ENCODE results near the gene MYT1. TPM values are rescaled to one million over a fixed set of nuclear protein-coding genes. Genes with fewer than 3 reads are reported as not detected.

Gene MYT1
- total and polyA plus RNA-seq, 2 of the 13 experiments (the other 11 are each of a cell fraction or from before 2014, with no cell fraction given) = 0.58 to 2.5 TPM

DNA sequence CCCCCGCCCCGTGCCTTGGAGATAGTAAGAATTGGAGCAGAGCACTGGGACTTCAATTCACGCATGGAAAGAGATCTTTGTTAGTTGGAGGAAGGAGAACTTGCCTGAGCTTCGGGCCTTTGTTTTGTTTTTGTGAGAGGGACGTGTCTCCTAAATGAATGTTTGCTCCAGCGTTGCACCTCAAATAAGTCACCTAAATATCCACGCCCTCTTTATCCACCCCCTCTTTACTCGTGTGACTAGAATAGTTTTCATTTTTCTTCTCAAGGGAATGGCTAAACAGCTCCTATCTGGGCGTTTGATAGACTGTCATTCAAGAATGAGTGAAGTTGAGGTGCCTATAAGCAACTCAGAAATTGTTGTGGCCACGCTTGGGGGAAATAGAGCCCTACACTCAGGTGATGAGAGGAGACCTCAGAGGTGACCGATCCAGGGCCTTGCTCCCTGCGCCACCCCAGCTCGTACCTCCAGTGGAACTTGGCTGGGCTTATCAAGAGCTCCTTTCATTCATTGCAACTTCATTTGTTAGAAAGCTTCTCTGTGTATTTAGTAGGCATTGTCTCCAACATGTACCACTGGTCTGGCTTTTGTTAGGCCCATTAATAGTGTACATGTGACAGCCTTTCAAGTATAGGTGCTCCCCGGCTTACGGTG, 92.2 kb downstream of the MYT1 start (continued):
- TF ChIP-seq THAP7 (CRISPR knock-in tag; IDR thresholded peaks at IDR 0.05) = no peak
- TF ChIP-seq ZBTB1 (CRISPR knock-in tag; IDR thresholded peaks at IDR 0.05; ENCODE audit: borderline replicate concordance) = no peak
- no peak for TF ChIP-seq ZBTB42 (CRISPR knock-in tag; IDR thresholded peaks at IDR 0.05)
- no peak for TF ChIP-seq FOXA1 (IDR thresholded peaks at IDR 0.05)
- no peak for TF ChIP-seq FOXA1 (CRISPR knock-in tag; IDR thresholded peaks at IDR 0.05)
- no peak for TF ChIP-seq KAT2B (IDR thresholded peaks at IDR 0.05; ENCODE audit: borderline replicate concordance, low read depth, low read length)
- TF ChIP-seq, protein P1, sequence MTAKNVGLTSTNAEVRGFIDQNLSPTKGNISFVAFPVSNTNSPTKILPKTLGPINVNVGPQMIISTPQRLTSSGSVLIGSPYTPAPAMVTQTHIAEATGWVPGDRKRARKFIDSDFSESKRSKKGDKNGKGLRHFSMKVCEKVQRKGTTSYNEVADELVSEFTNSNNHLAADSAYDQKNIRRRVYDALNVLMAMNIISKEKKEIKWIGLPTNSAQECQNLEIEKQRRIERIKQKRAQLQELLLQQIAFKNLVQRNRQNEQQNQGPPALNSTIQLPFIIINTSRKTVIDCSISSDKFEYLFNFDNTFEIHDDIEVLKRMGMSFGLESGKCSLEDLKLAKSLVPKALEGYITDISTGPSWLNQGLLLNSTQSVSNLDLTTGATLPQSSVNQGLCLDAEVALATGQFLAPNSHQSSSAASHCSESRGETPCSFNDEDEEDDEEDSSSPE (CRISPR knock-in tag; IDR thresholded peaks at IDR 0.05) = peak; percentile 4; the same call in 1 of the 2 replicates
- TF ChIP-seq, protein P2, sequence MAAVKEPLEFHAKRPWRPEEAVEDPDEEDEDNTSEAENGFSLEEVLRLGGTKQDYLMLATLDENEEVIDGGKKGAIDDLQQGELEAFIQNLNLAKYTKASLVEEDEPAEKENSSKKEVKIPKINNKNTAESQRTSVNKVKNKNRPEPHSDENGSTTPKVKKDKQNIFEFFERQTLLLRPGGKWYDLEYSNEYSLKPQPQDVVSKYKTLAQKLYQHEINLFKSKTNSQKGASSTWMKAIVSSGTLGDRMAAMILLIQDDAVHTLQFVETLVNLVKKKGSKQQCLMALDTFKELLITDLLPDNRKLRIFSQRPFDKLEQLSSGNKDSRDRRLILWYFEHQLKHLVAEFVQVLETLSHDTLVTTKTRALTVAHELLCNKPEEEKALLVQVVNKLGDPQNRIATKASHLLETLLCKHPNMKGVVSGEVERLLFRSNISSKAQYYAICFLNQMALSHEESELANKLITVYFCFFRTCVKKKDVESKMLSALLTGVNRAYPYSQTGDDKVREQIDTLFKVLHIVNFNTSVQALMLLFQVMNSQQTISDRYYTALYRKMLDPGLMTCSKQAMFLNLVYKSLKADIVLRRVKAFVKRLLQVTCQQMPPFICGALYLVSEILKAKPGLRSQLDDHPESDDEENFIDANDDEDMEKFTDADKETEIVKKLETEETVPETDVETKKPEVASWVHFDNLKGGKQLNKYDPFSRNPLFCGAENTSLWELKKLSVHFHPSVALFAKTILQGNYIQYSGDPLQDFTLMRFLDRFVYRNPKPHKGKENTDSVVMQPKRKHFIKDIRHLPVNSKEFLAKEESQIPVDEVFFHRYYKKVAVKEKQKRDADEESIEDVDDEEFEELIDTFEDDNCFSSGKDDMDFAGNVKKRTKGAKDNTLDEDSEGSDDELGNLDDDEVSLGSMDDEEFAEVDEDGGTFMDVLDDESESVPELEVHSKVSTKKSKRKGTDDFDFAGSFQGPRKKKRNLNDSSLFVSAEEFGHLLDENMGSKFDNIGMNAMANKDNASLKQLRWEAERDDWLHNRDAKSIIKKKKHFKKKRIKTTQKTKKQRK (IDR thresholded peaks at IDR 0.05; ENCODE audit: low read length) = no peak
- TF ChIP-seq, protein P3, sequence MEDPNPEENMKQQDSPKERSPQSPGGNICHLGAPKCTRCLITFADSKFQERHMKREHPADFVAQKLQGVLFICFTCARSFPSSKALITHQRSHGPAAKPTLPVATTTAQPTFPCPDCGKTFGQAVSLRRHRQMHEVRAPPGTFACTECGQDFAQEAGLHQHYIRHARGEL (CRISPR knock-in tag; IDR thresholded peaks at IDR 0.05) = no peak
- no peak for TF ChIP-seq SALL2 (CRISPR knock-in tag; IDR thresholded peaks at IDR 0.05)
- no peak for TF ChIP-seq PHF21A (CRISPR knock-in tag; IDR thresholded peaks at IDR 0.05)
- TF ChIP-seq, protein P4, sequence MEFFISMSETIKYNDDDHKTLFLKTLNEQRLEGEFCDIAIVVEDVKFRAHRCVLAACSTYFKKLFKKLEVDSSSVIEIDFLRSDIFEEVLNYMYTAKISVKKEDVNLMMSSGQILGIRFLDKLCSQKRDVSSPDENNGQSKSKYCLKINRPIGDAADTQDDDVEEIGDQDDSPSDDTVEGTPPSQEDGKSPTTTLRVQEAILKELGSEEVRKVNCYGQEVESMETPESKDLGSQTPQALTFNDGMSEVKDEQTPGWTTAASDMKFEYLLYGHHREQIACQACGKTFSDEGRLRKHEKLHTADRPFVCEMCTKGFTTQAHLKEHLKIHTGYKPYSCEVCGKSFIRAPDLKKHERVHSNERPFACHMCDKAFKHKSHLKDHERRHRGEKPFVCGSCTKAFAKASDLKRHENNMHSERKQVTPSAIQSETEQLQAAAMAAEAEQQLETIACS (CRISPR knock-in tag; IDR thresholded peaks at IDR 0.05) = no peak
- no peak for TF ChIP-seq DRAP1 (CRISPR knock-in tag; IDR thresholded peaks at IDR 0.05)
- no peak for TF ChIP-seq NRL (CRISPR knock-in tag; IDR thresholded peaks at IDR 0.05; ENCODE audit: borderline replicate concordance)
- no peak for TF ChIP-seq ZNF12 (CRISPR knock-in tag; IDR thresholded peaks at IDR 0.05)
- no peak for TF ChIP-seq RFX5 (IDR thresholded peaks at IDR 0.05; ENCODE audit: low read depth, low read length)
- TF ChIP-seq ZNF264 (CRISPR knock-in tag; IDR thresholded peaks at IDR 0.05) = no peak
- no peak for TF ChIP-seq THAP9 (CRISPR knock-in tag; IDR thresholded peaks at IDR 0.05; ENCODE audit: borderline replicate concordance)
- TF ChIP-seq ONECUT2 (CRISPR knock-in tag; IDR thresholded peaks at IDR 0.05) = no peak
- no peak for TF ChIP-seq GZF1 (CRISPR knock-in tag; IDR thresholded peaks at IDR 0.05)
- TF ChIP-seq ZNF180 (CRISPR knock-in tag; IDR thresholded peaks at IDR 0.05; ENCODE audit: borderline replicate concordance, low read depth) = no peak

All from HepG2 (cell line).